NCI-H2227 (cell line): ENCODE results near the gene CDH13.

Experiments used
- DNase-seq: peaks from one replicate; lab custom pipeline; 2025; ENCODE audit not compliant: unreplicated experiment; lab: John Stamatoyannopoulos, UW

Gene CDH13

GRCh38 chr16:82694239-82694874, 67.6 kb downstream of the CDH13 start:
- no peak for DNase-seq

GRCh38 chr16:82695806-82696205, 69.0 kb downstream of the CDH13 start:
- no peak for DNase-seq

- DNase-seq: no peak
These were observed 72.5 kb downstream of the CDH13 start for GRCh38 chr16:82699260-82699659.

DNA sequence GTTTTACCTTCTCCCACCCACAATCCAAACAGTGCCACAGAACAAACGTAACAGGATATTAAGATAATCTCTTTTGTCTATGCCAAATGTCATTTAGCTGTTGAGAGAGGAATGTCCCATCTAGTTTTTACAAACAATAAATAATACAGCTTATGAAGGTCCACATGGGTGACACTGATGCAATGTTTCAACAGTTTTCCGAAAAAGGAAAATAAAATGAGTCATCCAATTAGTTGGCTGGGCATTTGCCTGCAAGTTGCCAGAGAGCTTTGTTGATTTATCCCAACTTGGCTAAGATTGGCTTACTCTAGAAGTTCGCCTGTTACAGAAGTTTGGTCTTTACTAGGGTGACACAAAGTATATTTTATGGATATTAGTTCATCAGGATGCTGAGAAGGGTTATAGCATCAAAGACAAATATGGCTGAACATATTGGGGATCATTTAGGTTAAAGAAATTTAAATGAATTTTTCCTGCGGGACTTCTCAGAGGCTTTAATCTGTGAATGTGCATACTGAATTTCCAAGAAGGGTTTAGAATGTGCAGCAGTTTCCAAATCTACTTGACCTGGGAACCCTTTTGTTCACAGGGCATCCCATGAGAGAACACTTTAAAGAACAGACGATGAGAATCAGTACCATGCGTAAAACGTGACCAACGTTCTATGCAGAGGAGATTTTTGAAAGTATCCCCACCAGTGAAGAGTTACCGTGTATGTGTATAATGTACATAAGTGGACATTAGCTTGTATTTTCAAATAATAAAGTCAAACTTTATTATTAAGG, 73.1 kb downstream of the CDH13 start:
- DNase-seq: no peak

GRCh38 chr16:82700541-82701235, 73.9 kb downstream of the CDH13 start:
- DNase-seq: no peak

DNA sequence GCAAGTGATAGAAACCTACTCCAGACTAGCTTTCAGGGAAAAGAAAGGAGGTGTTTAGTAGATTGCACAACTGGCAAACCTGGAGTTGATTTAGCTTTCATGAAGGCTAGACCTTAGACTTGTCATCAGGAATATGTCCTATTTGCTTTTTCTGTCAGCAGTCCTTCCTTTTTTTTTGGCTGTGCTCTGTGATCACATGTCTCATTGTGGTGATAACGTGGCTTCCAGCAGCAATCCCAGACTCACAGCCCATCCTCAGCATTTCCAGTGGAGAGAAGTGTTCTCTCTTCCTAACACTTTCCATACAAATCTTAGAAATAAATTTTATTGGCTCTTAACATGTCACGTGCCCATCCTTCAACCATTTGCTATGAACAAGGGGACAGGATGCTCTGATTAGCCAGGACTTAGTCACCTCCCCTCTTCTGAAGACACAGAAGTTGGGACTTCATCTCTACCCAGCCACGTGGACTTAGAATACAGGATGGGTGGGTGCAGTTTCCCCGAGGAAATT, 74.7 kb downstream of the CDH13 start:
- no peak for DNase-seq

GRCh38 chr16:82703161-82703560, 76.4 kb downstream of the CDH13 start:
- no peak for DNase-seq

DNA sequence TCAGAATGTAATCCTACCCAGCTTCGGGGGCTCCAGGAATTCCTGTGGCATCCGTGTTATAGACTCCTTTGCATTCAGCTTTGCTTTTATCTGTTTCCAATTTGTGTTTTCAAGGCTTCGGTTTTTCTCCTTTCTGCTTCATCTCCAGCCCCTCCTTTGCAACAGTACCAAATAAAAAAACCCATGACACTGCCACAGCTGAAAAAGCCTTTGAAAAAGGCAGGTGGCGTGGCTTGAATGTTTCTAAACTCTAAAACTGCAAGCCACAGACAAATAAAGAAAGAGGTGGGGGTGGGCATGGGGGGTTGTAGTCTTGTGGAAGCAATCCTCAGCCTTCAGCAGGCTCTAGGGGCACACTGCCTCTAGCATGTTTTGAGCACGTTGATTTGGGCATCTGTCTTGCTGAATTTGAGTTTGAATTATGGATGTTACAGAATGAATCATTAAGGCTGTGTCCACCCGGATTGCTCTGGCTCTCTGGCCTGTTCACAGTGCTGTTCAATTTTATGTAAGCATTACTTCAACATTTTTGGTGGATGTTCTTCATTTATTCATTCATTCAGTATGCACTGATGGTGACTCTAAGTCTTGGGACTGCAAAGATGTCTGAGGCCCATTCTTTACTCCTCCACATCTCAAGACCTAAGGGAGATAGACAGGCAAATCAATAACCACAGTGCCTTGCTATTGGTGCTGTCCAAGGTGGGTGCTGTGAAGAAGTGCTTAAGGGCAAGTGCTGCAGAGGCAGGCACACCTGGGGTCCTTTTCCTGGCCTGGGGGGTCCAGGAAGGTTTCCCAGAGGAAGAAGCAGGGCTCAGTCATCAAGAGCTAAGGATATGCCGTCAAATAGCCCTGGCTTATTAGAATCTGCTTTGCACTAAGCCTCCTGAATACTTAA, 77.4 kb downstream of the CDH13 start:
- DNase-seq: no peak

DNA sequence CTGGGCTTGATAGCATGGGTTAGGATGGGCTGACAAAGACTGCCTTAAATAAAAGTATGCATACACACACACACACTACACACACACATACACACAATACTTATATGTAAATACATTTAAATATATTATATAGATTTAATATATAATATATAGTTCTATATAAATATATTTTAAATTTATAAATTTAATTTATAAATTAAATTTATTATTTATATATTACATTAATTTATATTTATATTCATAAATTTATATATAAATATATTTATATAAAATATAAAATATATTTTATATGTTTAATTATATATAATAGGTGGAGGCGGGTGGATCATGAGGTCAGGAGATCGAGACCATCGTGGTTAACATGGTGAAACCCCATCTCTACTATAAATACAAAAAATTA, 83.2 kb downstream of the CDH13 start:
- DNase-seq: no peak

DNA sequence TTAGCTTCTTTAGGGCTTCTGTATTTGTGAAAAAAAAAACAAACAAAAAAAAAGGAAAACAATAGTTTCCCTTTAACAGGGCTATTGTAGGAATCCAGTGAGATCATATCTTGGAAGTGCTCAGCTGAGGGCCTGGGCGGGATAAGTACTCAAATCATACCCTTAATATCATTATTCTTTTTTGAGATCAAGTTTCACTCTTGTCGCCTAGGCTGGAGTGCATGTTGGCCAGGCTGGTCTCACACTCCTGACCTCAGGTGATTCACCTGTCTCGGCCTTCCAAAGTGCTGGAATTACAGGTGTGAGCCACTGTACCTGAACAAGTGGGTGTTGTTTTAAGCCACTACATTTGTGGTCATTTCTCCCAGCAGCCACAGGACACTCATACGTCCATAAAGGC, 87.0 kb downstream of the CDH13 start:
- DNase-seq: no peak

GRCh38 chr16:82715160-82715559, 88.4 kb downstream of the CDH13 start:
- DNase-seq: no peak

- DNase-seq: no peak
These were observed 89.1 kb downstream of the CDH13 start for GRCh38 chr16:82715833-82716232.

- DNase-seq: no peak
These were observed 89.6 kb downstream of the CDH13 start for GRCh38 chr16:82716361-82716855.

GRCh38 chr16:82720414-82720813, 93.6 kb downstream of the CDH13 start:
- DNase-seq: no peak

- no peak for DNase-seq
These were observed 99.5 kb downstream of the CDH13 start for GRCh38 chr16:82726306-82726705.

- no peak for DNase-seq
These were observed 102.1 kb downstream of the CDH13 start for GRCh38 chr16:82728901-82729300.

GRCh38 chr16:82730901-82731300, 104.1 kb downstream of the CDH13 start:
- DNase-seq: no peak

DNA sequence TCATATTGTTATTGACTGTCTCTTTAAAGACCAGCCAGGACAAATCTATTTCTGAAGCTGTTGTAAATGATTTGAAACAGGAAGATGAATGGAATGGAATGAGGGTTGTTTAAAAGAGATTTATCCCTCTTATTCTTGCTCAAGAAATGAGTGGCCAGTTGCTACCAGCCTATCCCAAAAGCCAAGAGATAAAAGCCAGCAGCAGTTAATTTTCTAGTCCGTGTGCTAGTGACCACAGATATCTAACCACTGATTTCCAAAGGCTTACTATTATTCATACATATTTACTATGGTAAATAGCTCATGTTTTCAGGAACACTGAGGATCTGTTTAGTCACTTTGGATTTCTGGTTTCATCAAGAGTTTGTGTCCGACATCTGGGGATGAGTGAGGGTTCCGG, 105.7 kb downstream of the CDH13 start:
- DNase-seq: no peak

DNA sequence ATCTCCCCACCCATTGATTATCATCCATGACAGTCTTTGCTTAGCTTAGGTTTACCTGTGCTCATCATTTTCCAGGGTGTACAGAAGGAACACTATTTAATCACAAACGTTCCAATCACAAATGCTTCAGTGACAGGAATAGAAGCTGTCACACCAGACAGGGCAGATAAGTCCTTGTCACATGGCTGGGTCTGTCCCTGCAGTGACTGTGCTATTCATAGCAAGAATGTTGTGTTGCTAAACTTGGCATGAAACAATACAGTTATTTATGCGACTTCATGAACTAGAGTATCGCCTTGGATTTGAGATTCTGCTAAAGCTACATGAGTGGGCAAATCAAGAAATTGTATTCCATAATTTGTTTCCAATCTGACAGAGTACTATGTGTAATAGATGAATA, 108.4 kb downstream of the CDH13 start:
- DNase-seq: no peak

DNA sequence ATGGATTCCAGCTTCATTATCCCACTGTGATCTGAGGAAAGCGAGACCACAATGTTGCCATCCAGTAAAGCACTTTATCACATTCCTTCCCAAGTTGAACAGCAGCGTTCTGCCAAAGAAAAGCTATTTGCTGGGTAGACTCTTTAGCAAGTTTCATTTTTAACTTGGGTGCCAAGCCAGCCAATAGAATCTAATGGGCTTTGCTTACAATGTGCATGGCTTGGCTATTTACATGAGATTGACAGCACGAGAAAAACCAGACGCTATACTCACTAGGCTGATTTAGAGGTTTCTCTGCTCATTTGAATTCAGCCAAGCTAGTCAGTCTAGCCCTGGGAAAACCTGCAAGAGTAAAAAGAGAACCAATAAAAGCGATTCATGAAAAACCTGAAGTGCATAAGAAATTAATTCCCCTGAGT, 108.9 kb downstream of the CDH13 start:
- DNase-seq: no peak

- DNase-seq: no peak
These were observed 109.5 kb downstream of the CDH13 start for GRCh38 chr16:82736224-82736623.
